ENCODE measurements around the gene DENND5B.
A peak's percentile ranks its signal among the peaks of the same experiment; 100 is the strongest.
"Not testable (repeated sequence)": the region's sequence is repeated elsewhere in the genome, so short reads cannot be mapped to it uniquely, and the experiment has no call there.

Gene DENND5B

DNA sequence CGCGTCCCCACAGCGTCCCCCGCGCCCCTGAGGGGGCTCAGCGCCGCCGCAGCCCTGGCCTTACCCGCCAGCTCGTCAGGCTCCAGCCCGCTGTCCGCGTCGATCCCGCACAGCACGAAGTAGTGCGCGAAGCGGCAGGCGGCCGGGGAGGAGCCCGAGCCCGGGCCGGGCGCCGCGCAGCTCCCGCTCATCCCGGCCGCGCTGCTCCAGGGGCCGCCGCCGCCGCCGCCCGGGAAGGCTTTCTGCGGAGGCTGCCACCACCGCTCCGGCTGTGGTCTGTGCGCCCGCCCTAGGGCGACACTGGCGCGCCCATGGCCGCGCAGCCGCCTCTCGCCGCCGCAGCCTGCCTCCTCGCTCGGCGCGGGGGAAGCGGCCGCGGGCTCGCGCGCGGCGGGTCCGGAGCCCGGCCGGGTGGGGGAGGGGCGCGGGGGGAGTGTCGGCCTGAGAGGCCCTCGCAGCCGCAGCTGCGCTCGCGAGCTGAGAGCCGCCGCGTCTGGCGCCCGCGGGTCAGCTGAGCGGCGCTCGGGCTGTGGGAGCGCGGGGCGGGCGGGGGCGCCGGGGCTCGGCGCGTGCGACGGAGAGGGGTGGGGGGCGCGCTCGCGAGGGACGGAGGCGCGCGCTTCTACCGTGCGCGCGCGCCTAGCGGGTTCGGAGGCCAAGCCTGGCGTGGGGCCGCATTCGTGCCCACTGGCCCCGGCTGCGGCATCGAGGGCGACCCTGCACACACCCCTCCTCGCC is at the start of gene DENND5B:
TSS of gene DENND5B (minus strand) at position 495 of the 738 bp plus-strand sequence. CDS start at position 191, 304 bp downstream.
- no peak for DNase-seq (ENCODE audit: low read depth, low spot score)

DNA sequence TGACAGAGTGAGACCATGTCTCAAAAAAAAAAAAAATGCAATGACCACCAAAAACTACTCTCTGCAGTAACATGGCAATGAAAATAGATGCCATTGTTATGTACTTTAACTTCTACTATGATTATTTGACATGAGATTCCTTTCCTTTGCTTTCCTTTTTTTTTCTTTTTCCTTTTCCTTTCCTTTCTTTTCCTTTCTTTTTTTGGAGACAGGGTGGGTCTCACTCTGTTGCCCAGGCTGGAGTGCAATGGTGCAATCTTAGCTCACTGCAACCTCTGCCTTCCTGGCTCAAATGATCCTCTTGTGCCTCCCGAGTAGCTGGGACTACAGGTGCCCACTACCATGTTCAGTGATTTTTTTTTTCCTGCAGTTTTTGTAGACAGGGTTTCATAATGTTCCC is 43.7 kb upstream of the DENND5B start:
- DNase-seq (ENCODE audit: low read depth, low spot score): no peak

GRCh38 chr12:31633464-31633863 is 42.5 kb upstream of the DENND5B start:
- no peak for DNase-seq (ENCODE audit: low read depth, low spot score)

GRCh38 chr12:31631809-31632208 is 40.9 kb upstream of the DENND5B start:
- DNase-seq (ENCODE audit: low read depth, low spot score): no peak

GRCh38 chr12:31631023-31631724 is 40.2 kb upstream of the DENND5B start:
- no peak for DNase-seq (ENCODE audit: low read depth, low spot score)

- peak; percentile 55 for DNase-seq (ENCODE audit: low read depth, low spot score)
Observed at GRCh38 chr12:31629756-31630732, 39.1 kb upstream of the DENND5B start.

DNA sequence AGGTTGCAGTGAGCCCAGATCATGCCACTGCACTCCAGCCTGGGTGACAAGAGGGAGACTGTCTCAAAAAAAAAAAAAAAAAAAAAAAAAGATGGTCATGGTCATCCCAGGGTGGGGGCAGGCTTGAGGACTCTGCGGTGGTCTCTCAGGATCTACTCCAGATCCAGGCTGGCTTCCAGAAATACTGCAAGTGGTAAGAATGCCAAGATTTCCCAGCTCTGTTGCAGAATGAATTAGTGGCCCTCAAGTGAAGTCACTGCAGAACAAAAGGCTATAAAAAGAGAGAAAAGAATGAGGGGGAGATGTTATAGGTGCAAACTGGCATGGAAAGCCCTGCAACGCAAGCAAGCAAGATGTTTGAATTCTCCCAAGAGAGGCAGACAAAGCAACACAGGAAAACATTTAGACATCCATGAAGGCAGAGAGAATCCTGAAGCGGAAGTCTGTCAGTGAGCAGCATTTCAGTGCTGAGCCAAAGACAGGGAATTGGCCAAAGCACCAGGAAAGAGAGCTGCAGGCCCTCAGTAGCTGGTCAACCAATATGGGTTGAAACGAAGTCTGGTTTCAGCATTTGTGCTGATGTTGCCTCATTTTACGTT is 36.6 kb upstream of the DENND5B start:
- no peak for DNase-seq (ENCODE audit: low read depth, low spot score)

GRCh38 chr12:31626270-31626995 is 35.5 kb upstream of the DENND5B start:
- DNase-seq (ENCODE audit: low read depth, low spot score): no peak

- DNase-seq (ENCODE audit: low read depth, low spot score): no peak
Observed at GRCh38 chr12:31622038-31622437, 31.1 kb upstream of the DENND5B start.

GRCh38 chr12:31620311-31620710 is 29.4 kb upstream of the DENND5B start:
- DNase-seq (ENCODE audit: low read depth, low spot score): no peak

- DNase-seq (ENCODE audit: low read depth, low spot score): no peak
Observed at GRCh38 chr12:31618228-31619025, 27.5 kb upstream of the DENND5B start.

- no peak for DNase-seq (ENCODE audit: low read depth, low spot score)
Observed at GRCh38 chr12:31612819-31613218, 21.9 kb upstream of the DENND5B start.

- DNase-seq (ENCODE audit: low read depth, low spot score): not testable (repeated sequence)
Observed at GRCh38 chr12:31608299-31608698, 17.4 kb upstream of the DENND5B start.

GRCh38 chr12:31605531-31605930 is 14.6 kb upstream of the DENND5B start:
- DNase-seq (ENCODE audit: low read depth, low spot score): no peak

DNA sequence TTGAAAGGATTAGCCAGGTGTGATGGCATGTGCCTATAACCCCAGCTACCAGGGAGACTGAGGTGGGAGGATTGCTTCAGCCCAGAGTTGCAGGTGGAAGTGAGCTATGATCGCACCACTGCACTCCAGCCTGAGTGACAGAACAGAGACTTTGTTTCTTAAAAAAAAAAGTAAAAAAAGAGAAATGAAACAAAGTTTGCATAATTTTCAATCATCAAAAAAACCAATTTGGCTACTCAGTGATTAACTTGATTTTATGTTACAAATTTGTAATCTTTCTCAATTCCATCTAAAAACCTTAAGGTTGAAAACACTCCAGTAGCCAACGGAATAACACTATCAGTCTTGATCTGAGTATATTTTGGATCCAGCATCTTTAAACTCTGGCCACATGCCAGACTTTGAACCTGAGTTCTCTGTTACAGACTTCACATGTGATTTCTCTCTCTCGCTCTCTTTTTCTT is 12.6 kb upstream of the DENND5B start:
- DNase-seq (ENCODE audit: low read depth, low spot score): no peak

DNA sequence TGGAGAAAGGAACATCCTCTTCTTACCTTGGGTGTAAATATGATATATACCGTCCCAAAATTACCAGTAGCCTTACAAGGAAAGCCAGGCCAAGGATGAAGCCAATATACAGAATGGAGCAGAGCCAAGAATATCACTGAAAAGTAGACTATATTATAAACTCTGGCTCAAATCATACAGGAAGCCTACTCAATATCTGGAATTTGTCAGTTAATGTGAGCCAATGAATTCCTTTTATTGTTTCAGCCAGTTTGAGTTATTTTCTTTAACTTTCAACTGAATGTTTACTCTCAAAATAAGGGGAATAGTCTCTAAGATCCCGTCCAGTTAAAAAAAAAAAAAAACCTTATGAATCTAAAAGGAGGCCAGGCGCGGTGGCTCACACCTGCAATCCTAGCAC is 9.8 kb upstream of the DENND5B start:
- no peak for DNase-seq (ENCODE audit: low read depth, low spot score)

DNA sequence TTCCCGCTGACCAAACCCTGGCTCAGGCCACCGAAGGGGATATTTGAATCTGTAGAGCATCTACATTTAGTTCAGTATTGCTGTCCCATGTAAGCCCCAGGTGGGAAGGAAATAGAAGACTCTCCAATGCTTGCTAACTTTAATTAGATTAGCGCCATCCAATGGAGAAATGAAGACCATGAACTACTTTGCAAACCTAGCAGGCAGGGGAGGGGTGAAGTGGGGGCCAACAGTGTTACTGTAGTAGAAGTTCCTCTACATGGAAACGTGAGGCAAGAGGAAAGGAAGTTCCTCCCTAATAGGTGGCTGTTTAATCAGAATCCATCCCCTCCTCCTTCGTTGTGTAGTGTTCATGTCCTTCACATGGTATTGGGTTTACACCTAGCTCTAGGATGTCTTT is 9.3 kb upstream of the DENND5B start:
- DNase-seq (ENCODE audit: low read depth, low spot score): peak; percentile 17

DNA sequence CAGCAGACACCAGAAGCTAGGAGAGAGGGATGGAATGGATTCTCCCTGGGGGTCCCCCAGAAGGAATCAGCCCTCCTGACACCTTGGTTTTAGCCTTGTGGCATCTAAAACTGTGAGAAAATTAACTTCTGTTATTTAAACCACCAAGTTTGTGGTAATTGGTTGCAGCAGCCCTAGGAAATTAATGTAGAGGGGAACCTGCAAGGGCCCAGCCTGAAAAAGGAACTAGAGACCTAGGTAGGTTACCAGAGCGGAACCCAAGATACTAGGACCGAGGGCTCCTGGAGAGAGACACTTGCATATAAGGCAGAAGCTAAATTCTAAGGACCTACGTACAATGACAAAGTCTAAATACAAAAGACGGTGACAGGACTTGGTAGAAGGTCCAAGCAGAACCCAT is 8.1 kb upstream of the DENND5B start:
- no peak for DNase-seq (ENCODE audit: low read depth, low spot score)

DNA sequence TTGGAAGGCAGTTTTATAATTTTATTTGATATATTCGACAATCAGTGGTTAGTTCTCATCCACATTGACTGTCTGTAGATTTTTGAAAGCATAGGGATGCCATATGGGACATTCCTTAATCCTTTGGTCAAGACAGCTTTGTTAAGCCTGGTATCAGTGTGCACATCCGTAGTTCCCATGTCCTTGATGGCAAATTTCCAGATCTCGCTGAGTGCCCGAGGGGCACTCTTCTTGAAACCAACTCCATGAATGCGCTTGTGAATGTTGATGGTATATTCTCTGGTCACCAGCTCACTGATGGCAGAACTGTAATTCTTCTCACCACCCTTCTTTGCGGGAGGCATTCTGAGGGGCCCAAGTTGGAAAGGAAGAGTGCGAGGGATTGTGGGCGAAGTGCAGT is 6.1 kb upstream of the DENND5B start:
- DNase-seq (ENCODE audit: low read depth, low spot score): no peak

- DNase-seq (ENCODE audit: low read depth, low spot score): peak; percentile 32
Observed at GRCh38 chr12:31594681-31595080, 3.7 kb upstream of the DENND5B start.

Measured in ELF-1 (cell line).